AG04450 (cell line): ENCODE results near the gene SLITRK4. TPM values are rescaled to one million over a fixed set of nuclear protein-coding genes. Genes with fewer than 3 reads are reported as not detected.

Source experiments
- CTCF ChIA-PET: fragments of 300-600, 350-600 bp; formaldehyde crosslinking; extraction: SDS; loops from one replicate; lab custom pipeline; 2022; ENCODE audit warnings: antibody characterized with exemption, inconsistent platforms; lab: Charles Lee
- POLR2A ChIA-PET: fragments of 350-600 bp; formaldehyde crosslinking; extraction: SDS; loops from one replicate; lab custom pipeline; 2021; ENCODE audit warnings: antibody characterized with exemption, inconsistent platforms; lab: Yijun Ruan, JAX
- DNase-seq: peaks from one replicate; pipeline ENCODE4 v3.0.0-alpha.2; 2011; ENCODE audit warnings: low read depth, low spot score
- H3K27ac ChIP-seq: one replicate; pipeline ENCODE4 v1.5.1; 2012; ENCODE audit warnings: low read depth, low read length, control low read depth
- H3K27me3 ChIP-seq: one replicate; pipeline ENCODE4 v1.6.0; 2012; ENCODE audit warnings: low read length; ENCODE audit not compliant: control insufficient read depth, insufficient read depth
- H3K4me3 ChIP-seq: 2 replicates; pipeline ENCODE4 v1.5.1; 2011; ENCODE audit warnings: mild to moderate bottlenecking, low read depth, low read length, control low read depth
- H3K9me3 ChIP-seq: 2 replicates; pipeline ENCODE4 v1.5.1; 2012; ENCODE audit warnings: low read length; ENCODE audit not compliant: control insufficient read depth, insufficient read depth
- CTCF ChIP-seq: IDR thresholded peaks from 2 replicates; pipeline ENCODE4 v1.5.1; 2011; ENCODE audit warnings: low read depth, low read length, control low read depth, inconsistent platforms
- polyA plus RNA-seq: library from polyadenylated mRNA; depleted of rRNA; stranded (reverse); fragments of >200 nt; gene quantifications from 2 replicates; pipeline ENCODE4 v1.2.3, GENCODE V29; 2011

SLITRK4 gene
- polyA plus RNA-seq, 1 experiment = not detected

- no peak for DNase-seq
- no peak overlapping the region for H3K4me3 ChIP-seq
- H3K27ac ChIP-seq = no peak overlapping the region
- TF ChIP-seq CTCF = no peak
- no peaks in the 10 kb centered on the region for H3K27me3 ChIP-seq
- ChIA-PET POLR2A (no interaction called here), CTCF (no interaction called here)
- peaks cover 15% of the 10 kb centered on the region; the same call in 1 of the 2 replicates for H3K9me3 ChIP-seq
Measured at GRCh38 chrX:143636831-143637230, 930 bp upstream of the SLITRK4 start.

- ChIA-PET POLR2A (no interaction called here), CTCF (no interaction called here)
- Histone ChIP-seq H3K9me3 (peaks cover 15% of the 10 kb centered on the region; the same call in 1 of the 2 replicates), H3K27ac (no peak overlapping the region), H3K4me3 (no peak overlapping the region), H3K27me3 (no peaks in the 10 kb centered on the region)
- TF ChIP-seq CTCF = no peak
- no peak for DNase-seq
Measured at GRCh38 chrX:143634663-143635455, 1.0 kb downstream of the SLITRK4 start.

- Histone ChIP-seq H3K4me3 (no peak overlapping the region), H3K27me3 (no peaks in the 10 kb centered on the region), H3K27ac (no peak overlapping the region), H3K9me3 (peaks cover 15% of the 10 kb centered on the region; the same call in 1 of the 2 replicates)
- TF ChIP-seq CTCF = no peak
- no peak for DNase-seq
- ChIA-PET CTCF (no interaction called here), POLR2A (no interaction called here)
Measured at GRCh38 chrX:143634309-143634662, 1.6 kb downstream of the SLITRK4 start.

GRCh38 chrX:143633461-143634308 lies 2.2 kb downstream of the SLITRK4 start:
- Histone ChIP-seq H3K27me3 (no peaks in the 10 kb centered on the region), H3K4me3 (no peak overlapping the region), H3K9me3 (peaks cover 15% of the 10 kb centered on the region; the same call in 1 of the 2 replicates), H3K27ac (no peak overlapping the region)
- no peak for DNase-seq
- no peak for TF ChIP-seq CTCF
- ChIA-PET POLR2A (no interaction called here), CTCF (no interaction called here)
